ENCODE results near the gene ARHGEF37. TPM values are rescaled to one million over a fixed set of nuclear protein-coding genes. Genes with fewer than 3 reads are reported as not detected.
"Not testable (repeated sequence)": the region's sequence is repeated elsewhere in the genome, so short reads cannot be mapped to it uniquely, and the experiment has no call there.

The ARHGEF37 gene
- total RNA-seq, 1 experiment from 2014 or later = 0.64 TPM

DNA sequence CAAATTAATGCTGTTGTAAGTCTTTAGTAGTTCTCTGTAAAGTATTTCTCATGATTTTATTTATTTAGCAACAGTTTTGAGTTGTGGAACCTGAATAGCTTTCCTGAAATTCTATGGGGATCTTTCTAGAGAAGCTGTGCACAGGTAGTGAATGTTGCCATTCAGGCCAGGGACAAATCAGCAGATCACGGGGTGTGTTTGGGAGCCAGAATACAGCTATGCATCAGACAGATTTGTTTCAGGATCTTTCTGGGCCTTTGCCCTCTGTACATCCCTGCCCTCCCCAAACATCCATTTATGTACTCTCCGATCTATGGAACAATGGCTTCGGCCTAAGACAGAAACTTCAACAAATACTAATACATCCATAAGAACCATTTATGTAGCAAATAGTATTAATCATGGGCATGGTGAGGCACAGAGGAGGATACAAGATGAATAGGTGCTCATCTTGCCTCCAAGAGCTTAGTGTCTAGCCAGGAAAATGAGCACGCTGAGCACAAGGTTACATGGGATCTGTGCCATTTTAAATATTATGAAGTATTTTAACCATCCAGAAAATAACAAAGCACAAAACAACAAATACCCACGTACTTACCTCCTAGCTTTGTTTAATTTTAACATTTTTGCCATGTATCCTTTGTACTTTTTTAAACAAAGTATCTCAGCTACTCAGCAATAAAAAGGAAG is 13.1 kb downstream of the ARHGEF37 start:
- POLR2A ChIA-PET (ENCODE audit: low non-redundant PET) = no interaction called here
- no peak for TF ChIP-seq EZH2 (IDR thresholded peaks at IDR 0.05; ENCODE audit: borderline replicate concordance, low read depth, low read length, poor library complexity, severe bottlenecking)
- TF ChIP-seq, protein P1, sequence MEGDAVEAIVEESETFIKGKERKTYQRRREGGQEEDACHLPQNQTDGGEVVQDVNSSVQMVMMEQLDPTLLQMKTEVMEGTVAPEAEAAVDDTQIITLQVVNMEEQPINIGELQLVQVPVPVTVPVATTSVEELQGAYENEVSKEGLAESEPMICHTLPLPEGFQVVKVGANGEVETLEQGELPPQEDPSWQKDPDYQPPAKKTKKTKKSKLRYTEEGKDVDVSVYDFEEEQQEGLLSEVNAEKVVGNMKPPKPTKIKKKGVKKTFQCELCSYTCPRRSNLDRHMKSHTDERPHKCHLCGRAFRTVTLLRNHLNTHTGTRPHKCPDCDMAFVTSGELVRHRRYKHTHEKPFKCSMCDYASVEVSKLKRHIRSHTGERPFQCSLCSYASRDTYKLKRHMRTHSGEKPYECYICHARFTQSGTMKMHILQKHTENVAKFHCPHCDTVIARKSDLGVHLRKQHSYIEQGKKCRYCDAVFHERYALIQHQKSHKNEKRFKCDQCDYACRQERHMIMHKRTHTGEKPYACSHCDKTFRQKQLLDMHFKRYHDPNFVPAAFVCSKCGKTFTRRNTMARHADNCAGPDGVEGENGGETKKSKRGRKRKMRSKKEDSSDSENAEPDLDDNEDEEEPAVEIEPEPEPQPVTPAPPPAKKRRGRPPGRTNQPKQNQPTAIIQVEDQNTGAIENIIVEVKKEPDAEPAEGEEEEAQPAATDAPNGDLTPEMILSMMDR (conservative IDR thresholded peaks at IDR 0.05; ENCODE audit: low read depth, low read length) = no peak
- Histone ChIP-seq H3K4me1 (ENCODE audit: insufficient read depth, low read length, poor library complexity, severe bottlenecking) (peaks cover 4% of the 10 kb centered on the region), H3K4me3 (ENCODE audit: low read depth, low read length, poor library complexity, severe bottlenecking) (no peak overlapping the region), H3K27me3 (replicated peaks; ENCODE audit: insufficient read depth, low read depth, low read length, poor library complexity) (no peaks in the 10 kb centered on the region), H3K36me3 (ENCODE audit: insufficient read depth, low read length, poor library complexity, severe bottlenecking) (no peaks in the 10 kb centered on the region), H3K27ac (ENCODE audit: low read depth, low read length, poor library complexity, severe bottlenecking) (no peak overlapping the region), H3K9me3 (ENCODE audit: low read depth, low read length, poor library complexity, severe bottlenecking) (no peaks in the 10 kb centered on the region)
- CTCF ChIA-PET = no interaction called here
- intact Hi-C loops (cut with micrococcal nuclease; ENCODE audit: unreplicated experiment) = no loop called here
- no peak for DNase-seq (ENCODE audit: low spot score)
- BruUV-seq (replicated peaks) = no TSS peak

DNA sequence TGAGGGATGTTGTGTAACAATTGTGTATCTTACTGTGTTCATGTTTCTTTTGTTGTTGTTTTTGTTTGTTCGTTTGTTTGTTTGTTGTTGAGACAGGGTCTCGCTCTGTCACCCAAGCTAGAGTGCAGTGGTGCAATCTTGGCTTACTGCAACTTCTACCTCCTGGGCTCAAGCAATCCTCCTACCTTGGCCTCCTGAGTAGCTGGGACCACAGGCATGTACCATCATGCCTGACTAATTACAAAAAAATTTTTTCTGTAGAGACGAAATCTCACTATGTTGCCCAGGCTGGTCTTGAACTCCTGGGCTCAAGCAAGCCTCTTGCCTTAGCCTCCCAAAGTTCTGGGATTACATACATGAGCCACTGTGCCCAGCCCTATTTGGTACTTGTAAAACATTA is 13.8 kb downstream of the ARHGEF37 start:
- CTCF ChIA-PET; H3K36me3 ChIP-seq (ENCODE audit: insufficient read depth, low read length, poor library complexity, severe bottlenecking); H3K4me3 ChIP-seq (ENCODE audit: low read depth, low read length, poor library complexity, severe bottlenecking); H3K4me1 ChIP-seq (ENCODE audit: insufficient read depth, low read length, poor library complexity, severe bottlenecking); DNase-seq (ENCODE audit: low spot score); intact Hi-C loops (cut with micrococcal nuclease; ENCODE audit: unreplicated experiment); H3K27me3 ChIP-seq (replicated peaks; ENCODE audit: insufficient read depth, low read depth, low read length, poor library complexity); BruUV-seq (replicated peaks); H3K9me3 ChIP-seq (ENCODE audit: low read depth, low read length, poor library complexity, severe bottlenecking); H3K27ac ChIP-seq (ENCODE audit: low read depth, low read length, poor library complexity, severe bottlenecking); POLR2A ChIA-PET (ENCODE audit: low non-redundant PET): not testable (repeated sequence)

DNA sequence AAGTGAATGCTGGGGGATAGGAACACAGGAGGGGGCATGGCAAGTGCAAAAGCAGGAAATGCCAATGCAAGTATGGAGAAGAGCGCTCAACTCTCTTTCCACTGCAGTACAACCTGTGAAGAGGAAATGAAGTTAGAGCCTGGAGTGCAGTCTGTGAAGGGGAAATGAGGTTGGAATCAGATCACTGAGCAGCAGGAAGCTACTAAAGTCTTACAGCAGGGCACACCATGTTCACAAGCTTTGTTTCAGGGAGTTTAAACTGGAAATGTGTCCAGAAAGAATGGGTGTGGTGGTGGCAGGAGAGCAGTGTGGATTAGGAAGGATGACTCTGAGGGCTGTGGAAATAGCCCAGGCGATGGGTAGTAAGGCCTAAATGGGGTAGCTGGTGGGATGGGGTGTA is 15.4 kb downstream of the ARHGEF37 start:
- no TSS peak for BruUV-seq (replicated peaks)
- Histone ChIP-seq H3K36me3 (ENCODE audit: insufficient read depth, low read length, poor library complexity, severe bottlenecking) (no peaks in the 10 kb centered on the region), H3K27me3 (replicated peaks; ENCODE audit: insufficient read depth, low read depth, low read length, poor library complexity) (no peaks in the 10 kb centered on the region), H3K9me3 (ENCODE audit: low read depth, low read length, poor library complexity, severe bottlenecking) (no peaks in the 10 kb centered on the region), H3K4me3 (ENCODE audit: low read depth, low read length, poor library complexity, severe bottlenecking) (no peak overlapping the region), H3K27ac (ENCODE audit: low read depth, low read length, poor library complexity, severe bottlenecking) (peak overlapping the region; percentile 24), H3K4me1 (ENCODE audit: insufficient read depth, low read length, poor library complexity, severe bottlenecking) (peaks cover 4% of the 10 kb centered on the region)
- DNase-seq (ENCODE audit: low spot score) = peak; percentile 47
- intact Hi-C loops (cut with micrococcal nuclease; ENCODE audit: unreplicated experiment) = no loop called here
- POLR2A ChIA-PET (ENCODE audit: low non-redundant PET) = interaction anchor here (0.6 kb wide), 1 partner anchor 56 kb away, joined by 3 read pairs; no protein-coding TSS in a partner anchor
- TF ChIP-seq, protein P1 (conservative IDR thresholded peaks at IDR 0.05; ENCODE audit: low read depth, low read length) = no peak
- no peak for TF ChIP-seq EZH2 (IDR thresholded peaks at IDR 0.05; ENCODE audit: borderline replicate concordance, low read depth, low read length, poor library complexity, severe bottlenecking)
- CTCF ChIA-PET = no interaction called here

DNA sequence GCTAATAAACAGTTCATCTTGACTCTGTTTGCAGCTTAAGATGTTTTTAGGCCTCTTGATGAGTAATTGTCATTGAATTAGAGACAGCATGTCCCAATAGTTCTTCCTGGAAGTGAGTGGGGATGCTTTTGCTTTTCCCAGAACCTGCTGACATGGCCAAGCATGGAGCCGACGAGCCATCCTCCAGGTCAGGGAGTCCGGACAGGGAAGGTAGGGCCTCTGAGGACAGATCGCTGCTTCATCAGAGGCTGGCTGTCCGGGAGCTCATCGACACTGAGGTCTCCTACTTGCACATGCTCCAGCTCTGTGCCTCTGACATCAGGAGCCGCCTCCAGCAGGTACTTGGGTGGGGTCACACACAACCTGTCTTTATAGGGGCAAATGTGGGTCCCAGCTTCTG is 16.3 kb downstream of the ARHGEF37 start:
- DNase-seq (ENCODE audit: low spot score) = no peak
- intact Hi-C loops (cut with micrococcal nuclease; ENCODE audit: unreplicated experiment) = no loop called here
- Histone ChIP-seq H3K4me3 (ENCODE audit: low read depth, low read length, poor library complexity, severe bottlenecking) (no peak overlapping the region), H3K36me3 (ENCODE audit: insufficient read depth, low read length, poor library complexity, severe bottlenecking) (no peaks in the 10 kb centered on the region), H3K9me3 (ENCODE audit: low read depth, low read length, poor library complexity, severe bottlenecking) (no peaks in the 10 kb centered on the region), H3K4me1 (ENCODE audit: insufficient read depth, low read length, poor library complexity, severe bottlenecking) (peaks cover 4% of the 10 kb centered on the region), H3K27ac (ENCODE audit: low read depth, low read length, poor library complexity, severe bottlenecking) (no peak overlapping the region), H3K27me3 (replicated peaks; ENCODE audit: insufficient read depth, low read depth, low read length, poor library complexity) (no peaks in the 10 kb centered on the region)
- TF ChIP-seq, protein P1 (conservative IDR thresholded peaks at IDR 0.05; ENCODE audit: low read depth, low read length) = no peak
- TF ChIP-seq EZH2 (IDR thresholded peaks at IDR 0.05; ENCODE audit: borderline replicate concordance, low read depth, low read length, poor library complexity, severe bottlenecking) = no peak
- CTCF ChIA-PET = no interaction called here
- POLR2A ChIA-PET (ENCODE audit: low non-redundant PET) = no interaction called here
- BruUV-seq (replicated peaks) = no TSS peak

DNA sequence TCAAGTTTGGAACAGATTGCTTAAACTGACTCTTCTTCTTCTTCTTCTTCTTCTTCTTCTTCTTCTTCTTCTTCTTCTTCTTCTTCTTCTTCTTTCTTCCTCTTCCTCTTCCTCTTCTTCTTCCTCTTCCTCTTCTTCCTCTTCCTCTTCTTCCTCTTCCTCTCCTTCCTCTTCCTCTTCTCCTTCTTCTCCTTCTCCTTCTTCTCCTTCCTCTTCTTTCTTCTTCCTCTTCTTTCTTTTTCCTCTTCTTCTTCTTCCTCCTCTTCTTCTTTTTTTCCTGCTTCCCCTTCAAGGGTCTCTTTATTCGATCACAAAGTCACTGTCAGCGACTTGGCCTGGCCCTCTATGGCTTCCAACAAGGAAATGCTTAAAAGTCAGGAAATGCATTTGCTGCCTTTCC is 16.9 kb downstream of the ARHGEF37 start:
- H3K4me1 ChIP-seq (ENCODE audit: insufficient read depth, low read length, poor library complexity, severe bottlenecking); DNase-seq (ENCODE audit: low spot score); intact Hi-C loops (cut with micrococcal nuclease; ENCODE audit: unreplicated experiment); H3K36me3 ChIP-seq (ENCODE audit: insufficient read depth, low read length, poor library complexity, severe bottlenecking); H3K4me3 ChIP-seq (ENCODE audit: low read depth, low read length, poor library complexity, severe bottlenecking); H3K9me3 ChIP-seq (ENCODE audit: low read depth, low read length, poor library complexity, severe bottlenecking); BruUV-seq (replicated peaks); CTCF ChIA-PET; H3K27ac ChIP-seq (ENCODE audit: low read depth, low read length, poor library complexity, severe bottlenecking); POLR2A ChIA-PET (ENCODE audit: low non-redundant PET); H3K27me3 ChIP-seq (replicated peaks; ENCODE audit: insufficient read depth, low read depth, low read length, poor library complexity): not testable (repeated sequence)

All from A673 (cell line).